Liver (tissue), 9 donors: ENCODE results near the gene CAMKMT. TPM values are rescaled to one million over a fixed set of nuclear protein-coding genes. Genes with fewer than 3 reads are reported as not detected.

Experiments
- DNase-seq: peaks from one replicate; pipeline ENCODE4 v3.0.0-alpha.2; 2017; ENCODE audit warnings: low spot score
- H3K27ac ChIP-seq, 2 donors: one replicate each; pipeline ENCODE4 v1.7.0; 2013; ENCODE audit warnings: inconsistent platforms in 2 of 2, low read length in 2 of 2, control low read depth in 1 of 2, low read depth in 1 of 2, mild to moderate bottlenecking in 1 of 2
- H3K27me3 ChIP-seq, 4 donors: one replicate each; pipeline versions ENCODE4 v1.6.1 to v1.7.0; 2013; ENCODE audit warnings: low read length in 3 of 4, inconsistent platforms in 1 of 4, mild to moderate bottlenecking in 1 of 4, moderate library complexity in 1 of 4; ENCODE audit not compliant: control insufficient read depth in 4 of 4, insufficient read depth in 4 of 4
- H3K36me3 ChIP-seq, 4 donors: one replicate each; pipeline versions ENCODE4 v1.6.1 to v1.7.0; 2013; ENCODE audit warnings: low read length in 3 of 4, mild to moderate bottlenecking in 3 of 4, low read depth in 1 of 4, moderate library complexity in 1 of 4; ENCODE audit not compliant: control insufficient read depth in 4 of 4, insufficient read depth in 3 of 4
- H3K4me1 ChIP-seq, 4 donors: one replicate each; pipeline versions ENCODE4 v1.6.1 to v1.7.0; 2013; ENCODE audit warnings: low read length in 3 of 4, mild to moderate bottlenecking in 3 of 4, moderate library complexity in 1 of 4; ENCODE audit not compliant: control insufficient read depth in 4 of 4, insufficient read depth in 4 of 4
- H3K4me3 ChIP-seq, 3 donors: one replicate each; pipeline versions ENCODE4 v1.6.1 to v1.7.0; 2013; ENCODE audit warnings: low read length in 3 of 3, control low read depth in 1 of 3, low read depth in 1 of 3, mild to moderate bottlenecking in 1 of 3
- H3K9ac ChIP-seq, 2 donors: one replicate each; pipeline ENCODE4 v1.7.0; 2013; ENCODE audit warnings: low read length in 2 of 2, mild to moderate bottlenecking in 2 of 2, moderate library complexity in 2 of 2, control low read depth in 1 of 2, low read depth in 1 of 2
- H3K9me3 ChIP-seq, 4 donors: one replicate each; pipeline versions ENCODE4 v1.6.1 to v1.7.0; 2013; ENCODE audit warnings: low read length in 3 of 4; ENCODE audit not compliant: control insufficient read depth in 4 of 4
- EGR1 ChIP-seq, 2 donors: IDR thresholded peaks; 2 replicates each; pipeline ENCODE4 v1.6.1; 2016 to 2018; ENCODE audit warnings: antibody characterized with exemption in 2 of 2, low read depth in 2 of 2
- FOXA1 ChIP-seq: IDR thresholded peaks from 2 replicates; pipeline ENCODE4 v1.6.1; 2016; ENCODE audit warnings: antibody characterized with exemption
- FOXA2 ChIP-seq: IDR thresholded peaks from 2 replicates; pipeline ENCODE4 v1.6.1; 2016; ENCODE audit warnings: antibody characterized with exemption
- HNF4G ChIP-seq: IDR thresholded peaks from 2 replicates; pipeline ENCODE4 v1.6.1; 2016; ENCODE audit warnings: antibody characterized with exemption
- MAX ChIP-seq: IDR thresholded peaks from 2 replicates; pipeline ENCODE4 v1.6.1; 2016; ENCODE audit warnings: antibody characterized with exemption
- NR2F2 ChIP-seq: IDR thresholded peaks from 2 replicates; pipeline ENCODE4 v1.6.1; 2016; ENCODE audit warnings: antibody characterized with exemption
- RAD21 ChIP-seq, 2 donors: IDR thresholded peaks; 2 replicates each; pipeline ENCODE4 v1.6.1; 2016; ENCODE audit warnings: antibody characterized with exemption in 2 of 2, mild to moderate bottlenecking in 2 of 2
- REST ChIP-seq: IDR thresholded peaks from 2 replicates; pipeline ENCODE4 v1.6.1; 2016; ENCODE audit warnings: antibody characterized with exemption, mild to moderate bottlenecking
- RXRA ChIP-seq, 2 donors: IDR thresholded peaks; 2 replicates each; pipeline ENCODE4 v1.6.1; 2017 to 2018; ENCODE audit warnings: antibody characterized with exemption in 2 of 2, mild to moderate bottlenecking in 1 of 2
- SP1 ChIP-seq: IDR thresholded peaks from 2 replicates; pipeline ENCODE4 v1.6.1; 2018; ENCODE audit warnings: antibody characterized with exemption, mild to moderate bottlenecking
- TAF1 ChIP-seq: conservative IDR thresholded peaks from 2 replicates; pipeline ENCODE4 v1.6.1; 2016; ENCODE audit warnings: antibody characterized with exemption, mild to moderate bottlenecking
- YY1 ChIP-seq: IDR thresholded peaks from 2 replicates; pipeline ENCODE4 v1.6.1; 2016; ENCODE audit warnings: antibody characterized with exemption, mild to moderate bottlenecking
- ZBTB33 ChIP-seq: IDR thresholded peaks from 2 replicates; pipeline ENCODE4 v1.6.1; 2016; ENCODE audit warnings: antibody characterized with exemption
- WGBS: extraction: QIAGEN DNeasy Blood & Tissue Kit; methylation state at CpG from one replicate; pipeline ENCODE4 v1.1.7; 2013; 5-methylcytosine and 5-hydroxymethylcytosine counted together
- polyA plus RNA-seq, 2 donors: library from polyadenylated mRNA; stranded (reverse) in 1 of 2; unstranded in 1 of 2; fragments of 200-250 nt in 1 of 2; fragments of >200 nt in 1 of 2; fragmentation: Nextera tagmentation in 1 of 2; extraction: Ambion mirVana in 1 of 2; gene quantifications; one replicate each; pipeline versions ENCODE4 v1.2.1 to v1.2.3, GENCODE V29; 2013 to 2015
- total RNA-seq, 2 donors: library from RNA; depleted of rRNA; stranded (reverse); fragments of >200 nt; gene quantifications; one replicate each; pipeline ENCODE4 v1.2.3, GENCODE V29; 2014
- donor health status: healthy.
- donor health status: healthy.
- donor health status: healthy.
- donor health status: healthy.
- donor health status: healthy.

Gene CAMKMT
- total and polyA plus RNA-seq, 4 donors: 1.5 to 12.7 (median 7.1) TPM

DNA sequence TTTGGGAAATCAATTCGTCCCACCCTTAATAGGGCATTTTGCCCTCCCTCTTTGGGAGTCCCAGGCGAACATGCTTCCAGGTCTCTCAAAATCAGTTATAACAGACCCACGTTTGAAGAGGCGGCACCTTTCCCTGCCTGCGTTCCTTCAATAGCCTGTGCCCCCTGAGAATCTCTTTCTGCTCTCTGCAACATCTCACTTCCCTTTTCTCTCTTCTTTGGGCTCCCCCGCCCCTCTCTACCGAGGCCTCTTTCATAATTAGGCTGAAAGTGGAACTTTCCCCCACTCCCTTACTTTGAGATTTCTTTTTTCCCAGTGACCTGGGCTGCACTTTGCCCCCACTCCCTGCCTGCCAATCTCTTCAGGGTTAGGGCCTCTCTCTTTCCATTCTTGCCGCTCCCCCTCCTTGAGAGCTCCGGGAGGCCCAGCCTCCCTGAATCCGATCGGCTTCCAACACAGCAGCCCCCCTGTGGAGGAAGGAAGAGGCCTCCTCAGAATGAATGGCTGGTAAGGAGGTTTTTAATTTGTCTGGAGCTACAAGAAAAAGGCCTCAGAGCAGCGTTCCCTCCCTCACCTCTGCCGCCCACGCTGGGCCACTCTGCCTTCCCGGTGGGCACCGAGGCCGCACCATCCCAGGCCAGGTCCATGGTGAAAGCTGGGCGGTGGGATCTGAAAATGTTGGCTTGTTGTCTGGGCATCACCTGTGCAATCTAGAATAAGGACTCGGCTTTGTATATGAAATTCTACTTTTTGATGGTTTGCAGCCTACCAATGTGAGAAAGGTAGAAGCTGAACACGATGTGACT, 417.1 kb downstream of the CAMKMT start (continued):
- TF ChIP-seq ZBTB33: no peak
- no peak for TF ChIP-seq EGR1 (IDR thresholded peaks at IDR 0.05; ENCODE audit: low read depth in 2 of 2)
- no peak for TF ChIP-seq NR2F2
- TF ChIP-seq RXRA (IDR thresholded peaks at IDR 0.05): no peak

DNA sequence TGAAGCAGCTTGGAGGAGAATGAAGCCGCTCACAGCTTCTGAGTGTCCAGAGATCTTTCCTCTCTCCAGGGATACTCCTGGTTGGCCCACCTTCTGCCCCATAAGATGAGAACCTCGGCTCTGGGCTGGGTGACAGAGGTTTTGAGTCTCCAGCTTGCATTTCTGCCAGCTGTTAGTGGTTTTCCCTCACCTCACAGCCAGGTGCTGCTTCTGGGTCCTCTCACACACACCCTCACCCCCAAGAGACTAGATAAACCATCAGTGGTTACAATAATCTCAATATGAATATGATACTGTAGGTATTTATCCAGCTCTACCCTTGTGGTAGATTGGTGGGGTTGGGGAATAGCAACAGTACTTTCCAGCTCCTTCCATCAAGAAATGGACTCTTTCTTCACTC, 418.0 kb downstream of the CAMKMT start:
- no peak overlapping the region for H3K4me3 ChIP-seq
- TF ChIP-seq MAX (no peak), NR2F2 (no peak), REST (no peak), YY1 (no peak)
- DNase-seq: no peak

DNA sequence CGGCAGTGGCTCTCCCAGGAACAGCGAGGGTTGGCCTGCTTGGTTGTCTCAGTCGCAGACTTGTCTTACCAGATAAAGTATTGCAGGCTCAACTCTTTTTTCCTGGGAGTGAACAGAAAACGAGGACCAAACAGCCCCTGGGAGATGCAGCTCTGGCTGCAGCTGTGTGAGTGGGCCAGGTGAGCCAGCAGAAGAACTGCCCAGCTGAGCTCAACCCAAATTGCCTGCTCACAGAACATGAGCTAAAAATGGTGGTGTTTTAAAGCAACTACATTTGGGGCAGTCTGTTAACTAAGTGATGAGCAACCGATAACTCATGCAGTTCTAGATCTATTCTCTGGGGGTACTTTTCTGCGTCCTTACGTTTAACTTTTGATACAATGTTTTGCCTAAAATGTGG, 418.7 kb downstream of the CAMKMT start:
- no peak overlapping the region for H3K4me3 ChIP-seq
- no peaks in the 10 kb centered on the region for H3K27me3 ChIP-seq
- no peak overlapping the region for H3K9ac ChIP-seq
- 96% methylated on average over 7 of the region's 7 CpGs for WGBS
- H3K4me1 ChIP-seq: no peaks in the 10 kb centered on the region
- TF ChIP-seq FOXA2: no peak
- no peak for TF ChIP-seq TAF1
- no peak for TF ChIP-seq SP1
- TF ChIP-seq FOXA1: no peak
- no peak for TF ChIP-seq HNF4G
- TF ChIP-seq YY1: no peak
- no peak for TF ChIP-seq RAD21 (IDR thresholded peaks at IDR 0.05)
- H3K36me3 ChIP-seq: no peaks in the 10 kb centered on the region
- H3K9me3 ChIP-seq: no peaks in the 10 kb centered on the region
- DNase-seq: no peak
- no peak overlapping the region for H3K27ac ChIP-seq

More for the DNA sequence above, 418.0 kb downstream of the CAMKMT start:
- H3K9me3 ChIP-seq: no peaks in the 10 kb centered on the region
- WGBS: 96% methylated on average over 2 of the region's 2 CpGs
- no peak overlapping the region for H3K27ac ChIP-seq
- no peak overlapping the region for H3K9ac ChIP-seq
- H3K36me3 ChIP-seq: no peaks in the 10 kb centered on the region
- H3K27me3 ChIP-seq: no peaks in the 10 kb centered on the region
- H3K4me1 ChIP-seq: no peaks in the 10 kb centered on the region
